ENCODE results near the gene LRIG3. TPM values are rescaled to one million over a fixed set of nuclear protein-coding genes. Genes with fewer than 3 reads are reported as not detected.
"Not testable (repeated sequence)": the region's sequence is repeated elsewhere in the genome, so short reads cannot be mapped to it uniquely, and the experiment has no call there.

Gene LRIG3
- total RNA-seq, 2 donors from 2014 or later = 0.19 TPM; not detected in 1

GRCh38 chr12:58857206-58857605, 63.1 kb downstream of the LRIG3 start:
- not testable (repeated sequence) for ATAC-seq (replicated peaks in 1 of 2); H3K9me3 Mint-ChIP-seq; H3K4me1 Mint-ChIP-seq (ENCODE audit: low read depth); H3K36me3 Mint-ChIP-seq (ENCODE audit: insufficient read depth in 2 of 2); H3K4me3 Mint-ChIP-seq; DNase-seq; H3K27ac Mint-ChIP-seq; H3K27me3 Mint-ChIP-seq (ENCODE audit: low read depth)

- H3K9me3 Mint-ChIP-seq; H3K4me1 Mint-ChIP-seq (ENCODE audit: low read depth); H3K27me3 Mint-ChIP-seq (ENCODE audit: low read depth); H3K36me3 Mint-ChIP-seq (ENCODE audit: insufficient read depth in 2 of 2); DNase-seq; H3K27ac Mint-ChIP-seq; H3K4me3 Mint-ChIP-seq; ATAC-seq (replicated peaks in 1 of 2): not testable (repeated sequence)
Observed at GRCh38 chr12:58855630-58856029, 64.7 kb downstream of the LRIG3 start.

GRCh38 chr12:58850826-58851225, 69.5 kb downstream of the LRIG3 start:
- Mint-ChIP-seq H3K4me3 (no peak overlapping the region), H3K27ac (no peak overlapping the region), H3K27me3 (ENCODE audit: low read depth) (no peaks in the 10 kb centered on the region), H3K36me3 (ENCODE audit: insufficient read depth in 2 of 2) (no peaks in the 10 kb centered on the region), H3K9me3 (peaks cover 3 to 4% of the 10 kb centered on the region in 2 donors), H3K4me1 (ENCODE audit: low read depth) (no peaks in the 10 kb centered on the region)
- no peak for ATAC-seq (replicated peaks in 1 of 2)
- DNase-seq = no peak

GRCh38 chr12:58847901-58848600, 72.3 kb downstream of the LRIG3 start:
- no peaks in the 10 kb centered on the region for H3K27me3 Mint-ChIP-seq (ENCODE audit: low read depth)

GRCh38 chr12:58844161-58844560, 76.1 kb downstream of the LRIG3 start:
- Mint-ChIP-seq H3K4me1 (ENCODE audit: low read depth) (no peaks in the 10 kb centered on the region), H3K9me3 (peaks cover 4% of the 10 kb centered on the region in 2 donors), H3K36me3 (ENCODE audit: insufficient read depth in 2 of 2) (peaks cover 0 to 2% of the 10 kb centered on the region in 2 donors), H3K27ac (no peak overlapping the region), H3K4me3 (no peak overlapping the region), H3K27me3 (ENCODE audit: low read depth) (no peaks in the 10 kb centered on the region)
- no peak for ATAC-seq (replicated peaks in 1 of 2)
- no peak for DNase-seq

More at GRCh38 chr12:58847901-58848600, 72.3 kb downstream of the LRIG3 start:
- H3K9me3 Mint-ChIP-seq = peaks cover 3 to 4% of the 10 kb centered on the region in 2 donors
- ATAC-seq (replicated peaks in 1 of 2) (no peak), DNase-seq (no peak)
- H3K36me3 Mint-ChIP-seq (ENCODE audit: insufficient read depth in 2 of 2) = no peaks in the 10 kb centered on the region
- H3K27ac Mint-ChIP-seq = no peak overlapping the region
- H3K4me1 Mint-ChIP-seq (ENCODE audit: low read depth) = no peaks in the 10 kb centered on the region
- no peak overlapping the region for H3K4me3 Mint-ChIP-seq

GRCh38 chr12:58841058-58841798, 79.1 kb downstream of the LRIG3 start:
- Mint-ChIP-seq H3K36me3 (ENCODE audit: insufficient read depth in 2 of 2) (peaks cover 0 to 2% of the 10 kb centered on the region in 2 donors), H3K27ac (no peak overlapping the region), H3K27me3 (ENCODE audit: low read depth) (no peaks in the 10 kb centered on the region), H3K4me3 (no peak overlapping the region), H3K4me1 (ENCODE audit: low read depth) (no peaks in the 10 kb centered on the region), H3K9me3 (peaks cover 11 to 18% of the 10 kb centered on the region in 2 donors)
- DNase-seq (no peak), ATAC-seq (replicated peaks in 1 of 2) (no peak)

GRCh38 chr12:58833853-58834252, 86.5 kb downstream of the LRIG3 start:
- no peak overlapping the region for H3K4me3 Mint-ChIP-seq
- H3K9me3 Mint-ChIP-seq = peaks cover 7 to 16% of the 10 kb centered on the region in 2 donors
- no peaks in the 10 kb centered on the region for H3K4me1 Mint-ChIP-seq (ENCODE audit: low read depth)
- DNase-seq (no peak), ATAC-seq (replicated peaks in 1 of 2) (no peak)
- no peak overlapping the region for H3K27ac Mint-ChIP-seq
- H3K27me3 Mint-ChIP-seq (ENCODE audit: low read depth) = no peaks in the 10 kb centered on the region
- no peaks in the 10 kb centered on the region for H3K36me3 Mint-ChIP-seq (ENCODE audit: insufficient read depth in 2 of 2)

- Mint-ChIP-seq H3K4me3 (no peak overlapping the region), H3K9me3 (peaks cover 9% of the 10 kb centered on the region in 2 donors), H3K36me3 (ENCODE audit: insufficient read depth in 2 of 2) (no peaks in the 10 kb centered on the region), H3K27me3 (ENCODE audit: low read depth) (no peaks in the 10 kb centered on the region), H3K4me1 (ENCODE audit: low read depth) (no peaks in the 10 kb centered on the region), H3K27ac (no peak overlapping the region)
- ATAC-seq (replicated peaks in 1 of 2) = no peak
- no peak for DNase-seq
Observed at GRCh38 chr12:58832920-58833319, 87.4 kb downstream of the LRIG3 start.

Data from activated T-cell treated with anti-CD3 and anti-CD28 coated beads, Interleukin-2, amount 50 U/mL, for 72 hours (primary cell).